GM18499 (cell line): ENCODE results near the gene UPF2.
A peak's percentile ranks its signal among the peaks of the same experiment; 100 is the strongest.
"Not testable (repeated sequence)": the region's sequence is repeated elsewhere in the genome, so short reads cannot be mapped to it uniquely, and the experiment has no call there.

Experiments
- ATAC-seq: cut with Tn5 transposase; IDR thresholded peaks from one replicate; pipeline ENCODE4 v1.9.1; 2021; ENCODE audit warnings: moderate number of reproducible peaks; ENCODE audit not compliant: insufficient read depth, unreplicated experiment

Gene UPF2, protein sequence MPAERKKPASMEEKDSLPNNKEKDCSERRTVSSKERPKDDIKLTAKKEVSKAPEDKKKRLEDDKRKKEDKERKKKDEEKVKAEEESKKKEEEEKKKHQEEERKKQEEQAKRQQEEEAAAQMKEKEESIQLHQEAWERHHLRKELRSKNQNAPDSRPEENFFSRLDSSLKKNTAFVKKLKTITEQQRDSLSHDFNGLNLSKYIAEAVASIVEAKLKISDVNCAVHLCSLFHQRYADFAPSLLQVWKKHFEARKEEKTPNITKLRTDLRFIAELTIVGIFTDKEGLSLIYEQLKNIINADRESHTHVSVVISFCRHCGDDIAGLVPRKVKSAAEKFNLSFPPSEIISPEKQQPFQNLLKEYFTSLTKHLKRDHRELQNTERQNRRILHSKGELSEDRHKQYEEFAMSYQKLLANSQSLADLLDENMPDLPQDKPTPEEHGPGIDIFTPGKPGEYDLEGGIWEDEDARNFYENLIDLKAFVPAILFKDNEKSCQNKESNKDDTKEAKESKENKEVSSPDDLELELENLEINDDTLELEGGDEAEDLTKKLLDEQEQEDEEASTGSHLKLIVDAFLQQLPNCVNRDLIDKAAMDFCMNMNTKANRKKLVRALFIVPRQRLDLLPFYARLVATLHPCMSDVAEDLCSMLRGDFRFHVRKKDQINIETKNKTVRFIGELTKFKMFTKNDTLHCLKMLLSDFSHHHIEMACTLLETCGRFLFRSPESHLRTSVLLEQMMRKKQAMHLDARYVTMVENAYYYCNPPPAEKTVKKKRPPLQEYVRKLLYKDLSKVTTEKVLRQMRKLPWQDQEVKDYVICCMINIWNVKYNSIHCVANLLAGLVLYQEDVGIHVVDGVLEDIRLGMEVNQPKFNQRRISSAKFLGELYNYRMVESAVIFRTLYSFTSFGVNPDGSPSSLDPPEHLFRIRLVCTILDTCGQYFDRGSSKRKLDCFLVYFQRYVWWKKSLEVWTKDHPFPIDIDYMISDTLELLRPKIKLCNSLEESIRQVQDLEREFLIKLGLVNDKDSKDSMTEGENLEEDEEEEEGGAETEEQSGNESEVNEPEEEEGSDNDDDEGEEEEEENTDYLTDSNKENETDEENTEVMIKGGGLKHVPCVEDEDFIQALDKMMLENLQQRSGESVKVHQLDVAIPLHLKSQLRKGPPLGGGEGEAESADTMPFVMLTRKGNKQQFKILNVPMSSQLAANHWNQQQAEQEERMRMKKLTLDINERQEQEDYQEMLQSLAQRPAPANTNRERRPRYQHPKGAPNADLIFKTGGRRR

DNA sequence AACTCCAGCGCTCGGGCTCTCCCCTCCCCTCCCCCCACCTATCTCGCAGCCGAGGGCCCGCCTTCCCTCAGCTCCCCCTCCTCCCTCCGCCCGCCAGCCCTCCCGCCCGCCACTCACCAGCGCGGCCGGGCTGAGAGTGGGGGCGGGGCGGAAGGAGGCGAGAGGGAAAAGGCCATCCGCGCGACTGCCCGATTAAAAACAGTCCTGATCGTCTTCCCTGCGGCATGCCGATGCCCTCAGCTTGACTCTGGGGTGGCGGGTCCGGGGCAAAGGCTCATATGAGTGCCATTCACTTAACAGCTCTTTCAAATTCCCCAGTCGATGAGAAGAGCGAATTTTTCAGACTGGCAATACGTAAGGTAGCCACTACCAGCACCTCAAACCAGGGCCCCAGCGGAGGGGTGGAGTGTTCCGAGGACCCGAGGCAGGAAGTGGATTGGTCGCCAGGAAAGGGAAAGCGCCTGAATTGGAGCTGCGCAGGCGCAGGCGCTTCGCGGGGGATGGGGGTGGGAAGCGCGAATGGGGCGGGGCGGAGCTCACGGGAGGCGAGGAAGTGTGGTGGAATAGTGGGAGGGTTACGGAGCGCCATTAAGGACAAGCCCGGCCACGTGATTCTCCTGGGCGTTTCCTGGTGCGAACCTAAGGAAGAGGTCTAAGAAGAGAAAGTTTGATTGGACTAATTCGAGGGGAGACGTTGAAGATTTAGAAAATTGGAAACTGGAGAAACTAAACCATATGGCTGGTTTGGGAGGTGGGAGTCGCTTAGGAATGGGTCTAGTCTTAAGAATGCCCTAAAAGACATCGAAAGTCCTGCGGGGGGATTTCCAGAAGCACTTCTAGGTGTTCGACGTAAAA lies at the start of gene UPF2:
TSS of gene UPF2 (minus strand) at position 13 of the 855 bp plus-strand sequence. CDS start 7,386 bp downstream, outside the sequence.
- no peak for ATAC-seq

DNA sequence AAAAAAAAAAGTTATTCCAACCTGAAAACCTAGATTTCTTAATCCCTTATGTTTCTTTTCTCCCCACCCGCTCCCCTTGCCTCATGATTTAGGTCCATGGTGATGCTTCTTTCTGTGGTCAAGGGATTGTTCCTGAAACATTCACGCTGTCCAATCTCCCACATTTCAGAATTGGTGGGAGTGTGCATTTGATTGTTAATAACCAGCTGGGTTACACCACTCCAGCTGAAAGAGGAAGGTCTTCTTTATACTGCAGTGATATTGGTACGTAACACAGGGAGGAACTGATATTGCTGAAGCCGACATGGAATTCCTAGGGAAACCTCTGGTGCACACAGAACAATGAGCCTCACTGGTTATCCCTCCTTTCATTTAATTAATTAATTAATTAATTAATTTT lies 48.8 kb upstream of the UPF2 start:
- no peak for ATAC-seq

DNA sequence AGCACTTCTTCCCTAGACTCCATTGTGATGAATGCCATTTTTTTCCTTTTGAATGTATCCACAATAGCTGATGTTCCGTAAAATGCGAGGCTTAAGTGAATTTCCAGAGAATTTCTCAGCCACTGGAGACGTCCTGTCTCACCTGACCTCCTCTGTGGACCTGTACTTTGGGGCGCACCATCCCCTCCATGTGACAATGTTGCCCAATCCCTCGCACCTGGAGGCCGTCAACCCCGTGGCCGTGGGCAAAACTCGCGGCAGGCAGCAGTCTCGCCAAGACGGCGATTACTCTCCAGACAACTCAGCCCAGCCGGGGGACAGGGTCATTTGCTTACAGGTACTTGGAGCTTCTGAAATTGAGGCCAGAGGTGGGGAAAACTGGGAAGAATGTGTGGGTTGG lies 46.3 kb upstream of the UPF2 start:
- ATAC-seq = no peak

DNA sequence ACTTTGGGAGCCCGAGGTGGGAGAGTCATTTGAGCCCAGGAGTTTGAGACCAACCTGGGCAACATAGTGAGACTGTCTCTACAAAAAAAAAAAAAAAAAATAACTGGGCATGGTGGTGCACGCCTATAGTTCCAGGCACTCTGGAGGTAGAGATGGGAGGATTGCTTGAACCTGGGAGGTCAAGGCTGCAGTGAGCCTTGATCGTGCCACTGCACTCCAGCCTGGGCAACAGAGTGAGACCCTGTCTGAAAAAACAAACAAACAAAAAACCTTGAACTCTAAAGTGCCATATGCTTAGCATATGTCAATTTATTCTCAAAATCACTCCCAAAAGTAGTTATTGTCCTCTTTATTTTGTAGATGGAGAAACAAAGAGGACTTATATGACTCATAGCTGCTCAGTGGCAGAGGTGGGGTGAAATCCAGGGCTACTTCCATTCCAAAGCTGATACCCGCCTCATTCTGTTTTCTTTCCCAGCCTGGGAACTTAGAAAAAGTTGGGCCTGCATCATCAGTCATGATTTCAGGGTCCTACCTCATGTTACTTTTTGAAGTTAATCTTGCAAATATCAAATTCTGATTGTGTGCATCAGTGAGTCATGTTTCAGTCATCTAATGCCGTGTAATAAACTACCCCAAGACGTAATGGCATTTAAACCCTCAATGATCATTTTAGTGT lies 39.4 kb upstream of the UPF2 start:
- no peak for ATAC-seq

DNA sequence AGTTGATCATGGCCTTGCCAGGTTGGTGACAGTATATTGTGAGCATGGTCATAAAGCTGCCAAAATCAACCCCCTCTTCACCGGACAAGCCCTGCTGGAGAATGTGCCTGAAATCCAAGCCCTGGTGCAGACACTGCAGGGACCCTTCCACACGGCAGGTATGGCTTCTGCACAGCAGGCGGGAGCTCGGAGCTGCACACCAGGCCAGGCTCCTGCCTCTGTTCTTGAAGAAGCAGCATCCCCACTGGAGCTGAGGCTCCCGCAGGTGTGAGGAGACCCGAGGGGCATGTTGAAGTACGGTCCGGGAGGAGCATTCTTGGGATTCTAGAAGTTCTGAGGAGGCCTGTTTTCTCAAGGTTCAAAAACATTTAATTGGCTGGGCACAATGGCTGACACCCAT lies 38.9 kb upstream of the UPF2 start:
- no peak for ATAC-seq

DNA sequence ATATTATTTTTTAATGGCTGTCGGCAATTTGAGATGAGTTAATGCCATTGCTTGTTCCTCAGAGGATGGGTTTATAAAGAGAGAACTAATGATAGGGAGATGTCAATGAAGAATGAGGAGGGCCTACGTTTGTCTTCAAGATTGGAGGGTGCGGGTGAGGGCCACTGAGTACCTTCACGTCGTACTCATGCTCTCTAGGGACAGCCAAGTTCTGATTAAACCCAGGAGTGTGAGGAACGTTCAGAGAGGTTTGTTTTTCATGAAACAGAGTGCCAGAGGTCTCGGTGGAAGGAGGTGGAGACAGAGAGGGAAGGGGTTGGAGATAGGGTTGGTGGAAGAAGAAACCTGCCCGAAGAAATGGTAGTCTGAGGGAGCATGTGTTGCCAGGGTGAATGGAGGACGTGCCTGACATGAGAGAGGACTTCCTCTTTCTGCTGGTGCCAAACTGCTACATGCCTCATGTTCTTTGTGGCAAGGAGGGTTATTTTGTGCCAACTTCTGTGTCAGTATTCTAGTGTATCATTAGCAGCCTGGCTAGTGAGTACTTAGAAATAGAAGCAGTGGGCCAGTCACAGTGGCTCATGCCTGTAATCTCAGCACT lies 35.1 kb upstream of the UPF2 start:
- no peak for ATAC-seq

DNA sequence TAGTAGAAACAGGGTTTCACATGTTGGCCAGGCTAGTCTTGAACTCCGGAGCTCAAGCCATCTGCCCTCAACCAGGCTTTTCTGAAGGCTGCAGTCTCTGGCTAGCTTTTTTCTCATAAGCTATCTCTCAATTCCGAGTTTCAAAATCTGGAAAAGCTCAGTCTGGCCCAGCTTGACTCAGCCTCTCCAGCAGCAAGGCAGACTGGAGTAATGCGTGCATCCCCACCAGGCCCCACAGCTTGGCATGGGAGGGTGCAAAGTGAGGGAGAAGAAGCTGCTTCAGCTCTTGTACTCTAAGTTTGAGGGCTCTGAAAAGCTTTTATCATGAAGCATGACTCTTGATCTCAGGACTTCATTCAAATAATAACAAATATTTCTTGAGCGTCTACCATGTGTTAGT lies 30.9 kb upstream of the UPF2 start:
- no peak for ATAC-seq

DNA sequence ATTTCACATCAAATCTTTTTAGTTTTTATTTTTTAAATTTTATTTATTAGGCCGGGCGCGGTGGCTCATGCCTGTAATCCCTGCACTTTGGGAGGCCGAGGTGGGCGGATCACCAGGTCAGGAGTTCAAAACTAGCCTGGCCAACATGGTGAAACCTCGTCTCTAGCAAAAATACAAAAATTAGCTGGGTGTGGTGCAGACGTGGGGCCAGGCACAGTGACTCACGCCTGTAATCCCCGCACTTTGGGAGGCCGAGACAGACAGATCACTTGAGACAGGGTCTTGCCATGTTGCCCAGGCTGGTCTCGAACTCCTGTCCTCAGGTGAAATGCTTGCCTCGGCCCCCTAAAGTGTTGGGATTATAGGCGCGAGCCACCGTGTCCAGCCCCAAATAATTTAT lies 28.8 kb upstream of the UPF2 start:
- not testable (repeated sequence) for ATAC-seq

DNA sequence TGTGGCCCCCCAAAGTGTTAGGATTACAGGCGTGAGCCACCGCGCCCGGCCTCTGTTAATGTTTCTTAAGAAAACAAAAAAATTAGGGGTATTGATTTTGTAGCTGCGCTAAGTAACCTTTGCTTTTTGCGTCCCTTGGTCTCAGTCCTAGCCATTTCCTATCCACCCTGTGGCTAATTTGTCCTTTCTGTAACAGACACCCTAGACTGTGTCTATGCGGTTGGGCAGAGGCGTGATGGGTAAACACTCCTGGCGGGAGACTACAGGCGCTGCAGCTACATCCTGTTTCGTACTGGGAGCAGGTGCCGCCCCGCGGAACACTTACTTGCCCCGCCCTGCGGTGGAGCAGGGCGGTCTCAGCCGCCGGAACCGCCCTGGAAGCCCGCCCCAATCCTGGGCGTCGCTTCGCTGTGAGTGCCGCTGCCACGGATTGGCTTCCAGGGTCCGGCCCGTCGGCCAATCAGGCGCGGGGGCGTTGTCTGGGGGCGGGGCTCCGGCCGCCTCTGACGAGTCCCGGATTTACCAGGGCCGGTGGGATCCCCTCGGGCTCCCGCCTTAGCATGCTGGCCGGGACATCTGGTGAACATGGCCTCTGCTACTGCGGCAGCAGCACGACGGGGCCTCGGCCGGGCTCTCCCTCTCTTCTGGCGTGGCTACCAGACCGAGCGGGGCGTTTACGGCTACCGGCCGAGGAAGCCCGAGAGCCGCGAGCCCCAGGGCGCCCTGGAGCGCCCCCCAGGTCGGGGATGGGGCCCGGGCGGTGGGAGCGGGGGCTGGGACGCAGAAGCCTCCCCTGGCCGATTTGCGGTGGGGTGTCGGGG lies 26.1 kb upstream of the UPF2 start, which contains the start of gene DHTKD1:
TSS of gene DHTKD1 (plus strand) at position 506 of the 821 bp plus-strand sequence. CDS start at position 586, 80 bp downstream.
- peak; percentile 90 for ATAC-seq

DNA sequence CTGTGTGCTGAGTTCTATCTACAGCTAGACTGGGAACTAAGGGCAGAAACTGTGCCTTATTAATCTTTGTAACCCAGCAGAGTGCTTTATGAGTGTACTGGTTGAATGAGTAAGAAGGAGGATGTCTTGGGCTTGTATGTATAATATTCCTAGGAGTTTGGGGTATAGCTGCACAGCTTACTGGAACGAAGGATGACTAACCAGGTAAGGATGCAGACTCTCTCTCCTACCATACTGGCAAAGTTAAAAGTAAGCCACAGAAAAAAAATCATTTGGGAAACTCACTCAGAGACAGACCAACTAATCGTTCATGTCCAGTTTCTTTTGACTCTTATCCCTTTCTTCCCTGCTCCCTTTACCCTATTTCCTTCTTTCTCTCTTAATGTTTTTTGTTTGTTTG lies 24.7 kb upstream of the UPF2 start:
- ATAC-seq = no peak

DNA sequence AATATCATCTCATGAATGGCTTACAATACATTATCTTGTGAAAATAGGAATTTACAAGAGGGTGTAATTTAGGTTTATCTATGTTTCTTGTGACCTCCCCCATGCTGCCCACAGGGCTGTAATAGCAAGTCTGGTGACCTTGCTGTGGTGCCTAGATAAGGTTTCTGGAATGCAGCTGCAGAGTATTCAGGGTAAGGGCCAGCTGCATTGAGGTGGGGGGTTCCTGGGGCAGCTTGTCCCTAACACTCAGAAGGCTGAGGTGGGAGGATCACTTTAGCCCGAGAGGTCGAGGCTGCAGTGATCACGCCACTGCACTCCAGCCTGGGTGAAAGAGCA lies 20.8 kb upstream of the UPF2 start:
- no peak for ATAC-seq

DNA sequence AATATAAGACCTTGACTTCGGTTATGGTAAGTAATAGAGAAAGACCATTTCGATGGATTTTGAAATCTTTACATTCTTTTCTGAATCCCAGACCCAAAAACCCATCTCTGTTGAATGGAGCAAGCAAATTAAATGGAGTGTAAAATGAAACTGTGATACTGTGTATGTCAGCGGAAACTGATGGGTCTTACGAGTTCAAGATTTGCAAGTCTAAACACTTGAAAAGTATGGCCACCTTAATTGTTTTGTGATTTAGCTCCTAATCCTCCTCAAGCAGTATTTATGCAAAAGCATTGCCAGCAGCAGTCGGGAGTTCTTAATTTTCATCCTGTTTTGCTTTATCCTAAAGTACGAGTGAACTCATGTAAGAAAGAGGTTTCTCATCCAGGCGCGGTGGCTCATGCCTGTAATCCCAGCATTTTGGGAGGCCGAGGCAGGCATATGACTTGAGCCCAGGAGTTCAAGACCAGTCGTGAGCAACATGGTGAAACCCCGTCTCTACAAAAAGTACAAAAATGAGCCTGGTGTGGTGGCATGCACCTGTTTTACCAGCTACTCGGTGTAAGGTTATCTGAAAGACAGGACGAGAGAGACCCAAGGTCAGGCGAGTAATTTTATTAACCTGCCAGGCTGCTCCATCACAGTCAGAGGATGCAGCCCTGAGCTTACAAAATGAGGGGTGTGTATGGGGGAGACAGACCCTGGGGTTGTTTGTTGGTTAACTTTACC lies 20.3 kb upstream of the UPF2 start:
- ATAC-seq = no peak

DNA sequence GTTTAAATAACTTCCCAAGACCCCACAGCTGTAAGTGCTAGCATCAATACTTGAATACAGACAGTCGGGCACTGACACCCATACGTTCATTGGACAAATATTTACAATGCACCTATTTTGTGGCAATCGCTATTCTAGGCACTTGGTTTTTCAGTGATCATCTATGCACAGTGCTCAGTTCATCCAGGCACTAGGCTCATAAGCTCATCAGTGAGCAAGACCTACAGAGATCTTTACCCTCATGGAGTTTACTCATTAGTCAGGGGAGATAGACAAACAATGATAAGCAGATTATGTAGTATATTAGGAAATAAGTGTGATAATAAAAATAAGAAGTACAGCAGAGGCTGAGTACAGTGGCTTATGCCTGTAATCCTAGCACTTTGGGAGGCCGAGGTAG lies 18.5 kb upstream of the UPF2 start:
- ATAC-seq = no peak

DNA sequence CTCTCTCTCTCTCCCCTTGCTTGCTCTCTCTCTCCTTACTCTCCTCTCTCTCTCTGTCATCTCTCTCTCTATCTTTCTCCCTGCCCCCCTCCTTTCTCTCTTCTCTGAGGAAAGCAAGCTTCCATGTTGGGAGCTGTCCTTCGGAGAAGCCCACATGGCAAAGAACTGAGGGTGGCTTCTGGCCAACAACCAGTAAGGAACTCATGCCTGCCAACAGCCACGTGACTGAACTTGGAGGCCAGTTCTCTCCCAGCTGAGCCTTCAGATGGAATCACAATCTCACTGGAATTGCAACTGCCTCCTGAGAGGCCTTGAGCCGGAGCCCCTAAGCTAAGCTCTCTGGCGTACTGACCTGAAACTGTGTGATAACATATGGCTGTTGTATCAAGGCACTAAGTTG lies 14.1 kb upstream of the UPF2 start:
- ATAC-seq = no peak

DNA sequence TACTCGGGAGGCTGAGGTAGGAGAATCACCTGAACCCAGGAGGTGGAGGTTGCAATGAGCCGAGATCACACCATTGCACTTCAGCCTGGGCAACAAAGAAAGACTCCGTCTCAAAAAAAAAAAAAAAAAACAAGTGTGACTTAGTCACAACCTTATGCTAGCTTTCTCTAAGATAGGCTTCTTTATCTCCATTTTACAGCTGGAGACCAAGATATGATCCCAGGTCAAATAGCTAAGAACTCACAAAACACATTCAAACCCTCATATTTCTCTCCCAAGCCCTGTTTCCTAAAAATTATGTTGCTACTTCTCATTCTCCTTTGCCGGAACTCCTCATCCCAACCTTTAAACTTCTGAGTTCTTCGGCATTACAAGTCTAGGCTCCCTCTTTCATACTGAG lies 13.1 kb upstream of the UPF2 start:
- ATAC-seq = no peak

DNA sequence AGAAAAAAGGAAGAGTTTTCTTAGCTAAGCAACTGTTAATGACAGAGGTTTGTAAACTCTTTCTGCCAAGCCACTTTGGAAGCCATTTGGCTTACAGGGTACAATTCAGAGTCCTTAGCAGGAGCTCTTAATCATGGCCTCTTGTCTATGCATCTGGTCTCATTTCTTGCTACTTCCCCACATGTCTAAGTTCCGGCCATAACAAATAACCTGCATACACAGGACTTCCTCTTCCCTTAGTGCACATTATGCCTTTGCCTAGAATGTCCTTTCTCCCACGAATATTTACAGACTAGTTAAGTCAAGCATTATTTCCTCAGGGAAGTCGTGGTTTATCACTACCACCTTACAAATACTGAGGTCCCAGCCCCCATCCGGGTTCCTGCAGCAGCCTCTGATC lies 8.6 kb upstream of the UPF2 start:
- ATAC-seq = no peak

DNA sequence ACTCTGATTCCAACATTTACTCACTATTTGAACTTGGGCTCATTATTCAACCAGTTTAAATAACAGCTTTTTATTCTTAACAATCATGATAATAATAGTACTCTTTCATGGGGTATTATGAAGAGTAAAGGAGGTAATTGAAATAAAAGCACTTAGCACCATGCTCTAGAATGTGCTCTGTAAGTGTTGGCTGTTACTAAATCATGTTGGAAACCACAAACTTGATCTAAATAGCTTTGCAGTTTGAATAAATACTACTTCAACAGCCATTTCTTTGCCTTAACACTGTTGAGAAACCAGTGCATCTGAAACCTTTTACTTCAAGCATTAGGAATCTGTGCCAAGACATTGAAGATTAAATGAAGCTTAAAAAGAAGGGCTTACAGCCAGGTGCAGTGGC lies 7.9 kb upstream of the UPF2 start:
- no peak for ATAC-seq
